Endothelial cell of umbilical vein (primary cell): ENCODE data around the gene SPTLC1. TPM values are rescaled to one million over a fixed set of nuclear protein-coding genes. Genes with fewer than 3 reads are reported as not detected.

Experiments
- BruUV-seq: library from RNA; stranded (reverse); fragments of 400-500 nt; replicated peaks from 2 replicates; lab custom pipeline; 2021; lab: Mats Ljungman, UMichigan
- CTCF ChIA-PET: fragments of 300-600, 350-600 bp; sonication (Branson Sonifier 250); formaldehyde crosslinking; loops from one replicate; lab custom pipeline; 2021; ENCODE audit warnings: antibody characterized with exemption, inconsistent platforms; lab: Charles Lee
- POLR2A ChIA-PET: fragments of 300-600, 350-600 bp; sonication (Branson Sonifier 250); formaldehyde crosslinking; loops from one replicate; lab custom pipeline; 2021; ENCODE audit warnings: antibody characterized with exemption, inconsistent platforms; lab: Charles Lee
- DNase-seq: peaks from one replicate; pipeline ENCODE4 v3.0.0-alpha.2; 2011; ENCODE audit warnings: low read depth, low spot score
- FAIRE-seq: peaks from 2 replicates; lab custom pipeline; 2011; peaks lifted over from hg19 to GRCh38; lab: Jason Lieb, UNC
- H2AFZ ChIP-seq: 2 replicates; pipeline ENCODE4 v1.6.0; 2012; ENCODE audit warnings: low read depth, low read length, control low read depth, inconsistent platforms
- H3K27ac ChIP-seq: 2 replicates; pipeline ENCODE4 v1.5.1; 2011; ENCODE audit warnings: low read depth, mild to moderate bottlenecking, control low read depth, low read length, moderate library complexity; ENCODE audit not compliant: insufficient read depth
- H3K27me3 ChIP-seq, 2 experiments: 2 replicates each; pipeline versions ENCODE4 v1.6.0 to v1.6.1; 2011; ENCODE audit warnings: low read length in 2 of 2, mixed read lengths in 1 of 2; ENCODE audit not compliant: control insufficient read depth in 2 of 2, insufficient read depth in 2 of 2
- H3K36me3 ChIP-seq, 2 experiments: 2 replicates in 1 of 2; 3 replicates in 1 of 2; pipeline ENCODE4 v1.5.1; 2011; ENCODE audit warnings: low read length in 2 of 2, mild to moderate bottlenecking in 1 of 2, moderate library complexity in 1 of 2; ENCODE audit not compliant: control insufficient read depth in 2 of 2, insufficient read depth in 2 of 2; ENCODE audit errors: extremely low read depth in 1 of 2
- H3K4me1 ChIP-seq: 3 replicates; pipeline ENCODE4 v1.5.1; 2011; ENCODE audit warnings: mild to moderate bottlenecking, low read length; ENCODE audit not compliant: control insufficient read depth, insufficient read depth; ENCODE audit errors: extremely low read depth
- H3K4me2 ChIP-seq: 2 replicates; pipeline ENCODE4 v1.6.1; 2011; ENCODE audit warnings: low read length, control low read depth, mixed read lengths; ENCODE audit not compliant: insufficient read depth
- H3K4me3 ChIP-seq, 3 experiments: fragments of 200-600 bp in 1 of 3; sonication (generic), shearing (Covaris generic) in 1 of 3; replicated peaks in 1 of 3; 2 replicates each; pipeline ENCODE4 v1.5.1; 2011 to 2016; ENCODE audit warnings: control low read depth in 3 of 3, low read length in 3 of 3, mild to moderate bottlenecking in 2 of 3, inconsistent platforms in 1 of 3, low read depth in 1 of 3, moderate library complexity in 1 of 3; ENCODE audit not compliant: insufficient read depth in 1 of 3
- H3K79me2 ChIP-seq: 2 replicates; pipeline ENCODE4 v1.6.0; 2012; ENCODE audit warnings: low read length, inconsistent platforms; ENCODE audit not compliant: control insufficient read depth, insufficient read depth
- H3K9ac ChIP-seq: replicated peaks from 2 replicates; pipeline ENCODE3; 2011; ENCODE audit warnings: low read length, control low read depth; ENCODE audit not compliant: insufficient read depth; ENCODE audit errors: extremely low read depth
- H3K9me1 ChIP-seq: replicated peaks from 3 replicates; pipeline ENCODE4 v1.6.0; 2011; ENCODE audit warnings: mild to moderate bottlenecking, low read length; ENCODE audit not compliant: control insufficient read depth, insufficient read depth; ENCODE audit errors: extremely low read depth
- H3K9me3 ChIP-seq: replicated peaks from 2 replicates; pipeline ENCODE4 v1.5.1; 2012; ENCODE audit warnings: low read length, inconsistent platforms; ENCODE audit not compliant: control insufficient read depth, insufficient read depth
- H4K20me1 ChIP-seq: replicated peaks from 2 replicates; pipeline ENCODE3; 2011; ENCODE audit warnings: mild to moderate bottlenecking, low read length; ENCODE audit not compliant: control insufficient read depth, insufficient read depth; ENCODE audit errors: extremely low read depth
- EZH2 ChIP-seq: IDR thresholded peaks from 2 replicates; pipeline ENCODE4 v1.6.1; 2012; ENCODE audit warnings: borderline replicate concordance, low read depth, mild to moderate bottlenecking, moderate library complexity, low read length, inconsistent platforms; ENCODE audit not compliant: severe bottlenecking
- FOS ChIP-seq: IDR thresholded peaks from 2 replicates; pipeline ENCODE4 v1.6.1; 2011; ENCODE audit warnings: mild to moderate bottlenecking, low read length, moderate library complexity, borderline replicate concordance; ENCODE audit not compliant: insufficient read depth
- GATA2 ChIP-seq: IDR thresholded peaks from 2 replicates; pipeline ENCODE4 v1.7.0; 2011; ENCODE audit warnings: low read depth, mild to moderate bottlenecking, moderate library complexity, mixed read lengths, low read length; ENCODE audit not compliant: insufficient read length, insufficient read depth
- POLR2A ChIP-seq: IDR thresholded peaks from 2 replicates; pipeline ENCODE4 v1.6.1; 2012; ENCODE audit warnings: low read depth, mild to moderate bottlenecking, control low read depth, low read length
- POLR2AphosphoS5 ChIP-seq: IDR thresholded peaks from 2 replicates; pipeline ENCODE4 v1.6.1; 2012; ENCODE audit warnings: low read depth, mild to moderate bottlenecking, control low read depth, low read length, moderate library complexity; ENCODE audit not compliant: insufficient read depth
- dilution Hi-C: fragments of 300-500 bp; cut with MboI; formaldehyde crosslinking; loops from one replicate; pipeline ENCODE4 v1.15.0; 2019; ENCODE audit warnings: low sequenced_read_pairs; ENCODE audit not compliant: extremely low pct_ligation_motif_present
- intact Hi-C: fragments of 100-400 bp; cut with micrococcal nuclease; formaldehyde crosslinking; loops from one replicate; pipeline ENCODE4 v1.10.0; 2022
- polyA plus RNA-seq, 4 experiments: library from polyadenylated mRNA; depleted of rRNA in 3 of 4; stranded (reverse) in 3 of 4; unstranded in 1 of 4; fragments of >200 nt; gene quantifications; 2 replicates each; pipeline versions ENCODE4 v1.2.1 to v1.2.3, GENCODE V29; 2011 to 2012; ENCODE audit warnings: missing spikeins in 1 of 4
- total RNA-seq: library from RNA; stranded (reverse); gene quantifications from 2 replicates; pipeline ENCODE4 v1.2.3, GENCODE V29; 2021

Gene SPTLC1
- total and polyA plus RNA-seq, 2 donors (not counting 3 experiments of a cell fraction or from before 2014, with no cell fraction given), result 35.9 to 68.5 TPM

GRCh38 chr9:92098638-92099037 is 16.6 kb downstream of the SPTLC1 start:
- Histone ChIP-seq H4K20me1 (no peaks in the 10 kb centered on the region), H3K9me3 (no peaks in the 10 kb centered on the region), H3K4me2 (peak overlapping the region; percentile 56), H3K27me3 (no peaks in the 10 kb centered on the region), H3K4me1 (peaks cover 24% of the 10 kb centered on the region), H2AFZ (no peak overlapping the region), H3K36me3 (peaks cover 0 to under 1% of the 10 kb centered on the region in 2 experiments), H3K9ac (peak overlapping the region; percentile 34), H3K27ac (peak overlapping the region; percentile 23), H3K4me3 (peak overlapping the region in 1 of 3 experiments; percentile 30), H3K79me2 (peaks cover 20% of the 10 kb centered on the region), H3K9me1 (no peaks in the 10 kb centered on the region)
- no peak for FAIRE-seq
- dilution Hi-C loops, result no loop called here
- ChIA-PET POLR2A (interaction anchor here (1.7 kb wide), 1 partner anchor 12 kb away, joined by 5 read pairs; no protein-coding TSS in a partner anchor), CTCF (no interaction called here)
- peak; percentile 8 for DNase-seq
- TSS peak; percentile 100 for BruUV-seq
- TF ChIP-seq POLR2A (no peak), EZH2 (no peak), GATA2 (no peak)
- intact Hi-C loops, result loop anchor here (1.0 kb wide), 1 partner anchor 17 kb away; the partner anchor contains the start of gene SPTLC1

GRCh38 chr9:92097997-92098482 is 17.2 kb downstream of the SPTLC1 start:
- Histone ChIP-seq H2AFZ (no peak overlapping the region), H3K79me2 (peaks cover 21% of the 10 kb centered on the region), H4K20me1 (no peaks in the 10 kb centered on the region), H3K9me1 (no peaks in the 10 kb centered on the region), H3K36me3 (no peaks in the 10 kb centered on the region), H3K4me2 (peak overlapping the region; percentile 56), H3K9me3 (no peaks in the 10 kb centered on the region), H3K27me3 (no peaks in the 10 kb centered on the region), H3K4me1 (peaks cover 24% of the 10 kb centered on the region), H3K27ac (peak overlapping the region; percentile 23), H3K4me3 (peak overlapping the region in 2 of 3 experiments; percentile 3 to 30), H3K9ac (no peak overlapping the region)
- peak; percentile 8 for FAIRE-seq
- TF ChIP-seq POLR2A (peak; percentile 24), FOS (peak; percentile 8), POLR2AphosphoS5 (peak; percentile 41), EZH2 (no peak)
- dilution Hi-C loops, result no loop called here
- DNase-seq, result peak; percentile 91
- intact Hi-C loops, result loop anchor here (1.0 kb wide), 1 partner anchor 17 kb away; the partner anchor contains the start of gene SPTLC1
- BruUV-seq, result no TSS peak
- ChIA-PET CTCF (no interaction called here), POLR2A (interaction anchor here (1.7 kb wide), 1 partner anchor 13 kb away, joined by 5 read pairs; no protein-coding TSS in a partner anchor)
